Medulla oblongata (tissue), 1 donor: Measurements from ENCODE around the gene AUTS2.

Experiments
- DNase-seq: peaks from one replicate; pipeline ENCODE4 v3.0.0-alpha.2; 2015; ENCODE audit errors: extremely low spot score

The AUTS2 gene

GRCh38 chr7:69817841-69818635 lies 219.8 kb downstream of the AUTS2 start:
- no peak for DNase-seq

- DNase-seq: no peak
These were observed 220.5 kb downstream of the AUTS2 start for GRCh38 chr7:69818636-69819332.

DNA sequence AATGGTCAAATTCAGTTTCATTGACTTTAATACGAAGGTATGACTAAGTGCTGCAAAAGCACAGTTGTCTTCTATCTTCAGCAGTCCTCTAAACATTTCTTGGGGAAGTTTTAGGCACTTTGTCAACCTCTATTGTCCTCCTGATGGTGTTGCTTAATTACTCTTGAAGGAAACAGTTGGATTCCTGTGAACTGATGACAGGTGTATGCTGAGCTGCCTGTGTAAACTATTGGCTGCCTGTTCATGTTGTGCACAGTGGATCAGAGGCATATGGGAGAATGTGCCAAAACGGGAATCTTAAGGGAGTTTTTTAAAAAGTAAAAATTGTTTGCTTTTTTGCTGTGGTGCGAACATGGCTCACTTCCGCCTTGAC lies 221.0 kb downstream of the AUTS2 start:
- DNase-seq: no peak

DNA sequence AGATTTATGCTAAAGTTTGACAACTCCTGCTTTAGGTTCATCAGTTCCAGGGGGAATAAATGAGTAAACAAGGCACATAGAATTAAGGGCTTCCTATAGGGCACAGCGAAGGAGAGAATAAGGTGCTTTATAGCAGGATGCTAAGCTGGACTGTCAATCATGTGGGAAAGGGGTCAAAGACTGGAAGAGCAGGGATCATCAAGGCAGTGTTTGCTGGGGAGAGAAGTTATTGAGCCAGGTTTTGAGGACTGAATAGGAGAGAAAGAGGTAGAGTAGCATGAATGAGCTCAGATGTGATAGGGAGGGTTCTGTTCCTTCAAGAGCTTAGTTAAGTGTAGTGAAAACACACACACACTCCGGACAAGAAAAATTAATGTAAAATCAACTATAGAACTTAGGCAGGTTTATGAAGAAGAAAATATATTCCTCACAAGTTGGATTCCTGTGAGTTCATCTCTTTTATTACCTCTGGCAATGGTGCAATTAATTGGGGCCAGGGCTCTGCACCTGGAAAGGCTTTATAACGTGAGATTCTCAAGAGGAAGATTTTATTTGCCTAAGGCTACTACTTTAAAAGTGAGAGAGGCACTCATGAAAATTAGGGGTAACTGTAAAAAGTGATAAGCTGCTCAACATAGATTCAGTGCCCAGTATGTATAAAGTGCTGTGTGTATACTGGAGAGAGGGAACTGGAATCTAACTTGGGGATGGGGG lies 222.4 kb downstream of the AUTS2 start:
- DNase-seq: no peak

GRCh38 chr7:69822386-69822785 lies 224.1 kb downstream of the AUTS2 start:
- no peak for DNase-seq

DNA sequence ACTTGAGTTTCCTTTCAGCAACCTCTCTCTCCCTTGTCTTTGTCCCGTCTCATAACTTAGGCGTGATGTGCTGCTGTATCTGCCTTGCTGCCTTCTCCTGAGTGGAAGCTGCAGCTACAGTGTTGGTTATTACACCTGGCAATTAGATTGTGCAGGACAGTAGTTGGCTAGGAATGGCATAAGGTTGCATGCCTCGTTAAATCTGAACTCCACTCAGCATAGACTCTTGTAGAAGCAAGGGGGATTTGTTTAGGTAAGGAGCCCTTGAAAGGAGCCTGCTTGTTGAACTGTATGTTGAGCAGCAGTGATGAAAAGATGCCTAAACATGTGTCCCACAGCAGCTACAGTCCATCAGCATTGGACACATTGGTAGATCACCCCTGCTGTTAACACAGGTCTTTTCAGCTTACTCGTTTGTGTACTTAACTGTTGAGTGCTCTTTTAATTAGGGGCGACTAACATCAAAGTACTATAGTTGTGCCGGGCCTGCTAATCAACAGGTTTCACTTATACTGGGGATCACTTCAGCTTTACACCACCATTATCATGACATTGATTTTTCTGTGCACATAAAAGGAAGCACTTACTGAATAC lies 225.0 kb downstream of the AUTS2 start:
- DNase-seq: no peak

GRCh38 chr7:69825113-69825972 lies 227.1 kb downstream of the AUTS2 start:
- DNase-seq: peak; percentile 31

DNA sequence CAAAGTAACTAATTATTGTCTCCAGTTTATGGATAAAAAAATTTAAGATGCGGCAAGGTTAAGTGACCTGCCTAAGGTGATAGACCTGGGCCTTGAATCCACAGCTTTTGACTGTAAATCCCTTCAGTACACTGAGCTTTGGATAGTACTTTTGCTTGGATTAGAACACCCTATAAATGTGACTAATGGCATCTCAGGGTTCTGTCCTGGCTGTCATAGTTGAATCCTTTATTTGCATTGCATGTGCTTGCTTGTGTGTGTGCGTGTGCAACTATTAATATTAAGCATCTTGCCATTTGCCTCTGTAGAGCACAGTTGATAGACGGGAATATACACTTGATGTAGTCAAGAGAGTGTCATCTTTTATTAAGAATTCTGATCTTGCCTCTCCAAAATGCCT lies 228.0 kb downstream of the AUTS2 start:
- no peak for DNase-seq

GRCh38 chr7:69827140-69827539 lies 228.9 kb downstream of the AUTS2 start:
- DNase-seq: no peak

GRCh38 chr7:69827558-69827957 lies 229.3 kb downstream of the AUTS2 start:
- no peak for DNase-seq

DNA sequence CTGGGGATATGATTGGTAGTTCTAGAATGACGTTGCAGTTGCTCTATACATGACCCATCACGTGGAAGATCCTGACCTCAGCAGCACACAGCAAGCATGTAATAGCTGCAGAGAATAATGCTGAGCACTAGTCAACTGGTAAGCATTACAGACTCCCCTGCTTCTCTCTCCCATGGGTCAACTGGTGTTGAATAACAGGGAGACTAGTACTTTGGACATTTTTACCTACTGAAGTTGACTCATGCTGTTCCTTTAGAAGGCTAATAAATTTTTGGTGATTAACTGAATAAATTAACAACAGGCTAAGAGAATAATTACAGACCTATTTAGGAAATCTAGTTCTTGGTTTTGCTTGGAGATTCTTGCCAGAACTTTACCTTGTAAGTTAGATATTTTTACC lies 234.1 kb downstream of the AUTS2 start:
- DNase-seq: no peak

- no peak for DNase-seq
These were observed 235.7 kb downstream of the AUTS2 start for GRCh38 chr7:69833964-69834363.

- DNase-seq: no peak
These were observed 238.4 kb downstream of the AUTS2 start for GRCh38 chr7:69836702-69837101.

DNA sequence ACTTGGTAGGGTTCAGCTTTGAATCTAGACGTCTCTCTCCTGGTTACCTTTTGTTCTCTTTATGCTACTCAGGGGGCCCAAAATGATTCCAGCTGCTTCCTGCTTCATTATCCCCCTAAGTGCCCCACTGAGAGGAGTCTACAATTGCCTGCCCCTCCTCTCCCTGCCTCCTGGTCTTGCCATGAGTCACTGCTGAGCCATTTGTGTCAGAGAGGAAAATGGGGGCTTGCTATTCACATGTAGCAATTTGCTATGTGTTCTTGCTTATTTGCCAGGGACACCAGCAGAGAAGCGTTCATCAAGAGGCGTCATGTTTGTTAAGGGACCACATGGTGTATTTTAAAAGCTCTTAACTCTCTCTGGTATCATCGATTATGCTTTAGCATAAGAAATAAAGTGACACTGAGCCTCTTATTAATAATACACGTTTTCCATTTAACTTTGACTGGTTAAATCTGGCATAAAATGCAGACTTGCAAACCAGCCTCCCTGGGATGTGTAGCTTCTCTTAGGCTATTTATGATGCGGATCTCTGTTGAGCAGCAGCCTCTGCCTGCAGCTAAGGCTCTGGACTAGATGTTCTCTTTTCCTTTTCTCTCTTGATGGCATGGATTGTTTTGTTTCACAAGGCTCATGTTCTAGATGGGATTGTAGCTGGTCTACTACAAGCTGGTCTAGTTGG lies 239.3 kb downstream of the AUTS2 start:
- DNase-seq: no peak

DNA sequence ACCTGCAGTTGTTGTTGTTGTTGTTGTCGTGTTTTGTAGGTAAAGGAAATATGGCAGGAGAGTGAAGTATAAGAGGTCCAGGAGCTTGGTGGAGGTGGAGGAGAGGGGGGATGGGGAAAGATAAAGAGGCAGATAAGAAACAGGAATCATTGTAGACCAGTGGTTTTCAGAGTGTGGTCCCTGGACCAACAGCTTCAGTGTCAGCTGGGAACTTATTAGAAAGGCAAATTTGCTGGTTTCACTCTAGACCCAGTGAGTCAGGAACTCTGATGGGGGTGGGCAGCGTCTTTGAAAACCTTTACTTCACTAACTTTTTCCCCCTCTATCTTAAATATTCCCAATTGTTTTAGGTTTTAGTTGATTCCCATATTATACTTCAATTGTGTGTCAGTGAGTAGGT lies 241.5 kb downstream of the AUTS2 start:
- DNase-seq: no peak

GRCh38 chr7:69840248-69840647 lies 242.0 kb downstream of the AUTS2 start:
- DNase-seq: no peak

DNA sequence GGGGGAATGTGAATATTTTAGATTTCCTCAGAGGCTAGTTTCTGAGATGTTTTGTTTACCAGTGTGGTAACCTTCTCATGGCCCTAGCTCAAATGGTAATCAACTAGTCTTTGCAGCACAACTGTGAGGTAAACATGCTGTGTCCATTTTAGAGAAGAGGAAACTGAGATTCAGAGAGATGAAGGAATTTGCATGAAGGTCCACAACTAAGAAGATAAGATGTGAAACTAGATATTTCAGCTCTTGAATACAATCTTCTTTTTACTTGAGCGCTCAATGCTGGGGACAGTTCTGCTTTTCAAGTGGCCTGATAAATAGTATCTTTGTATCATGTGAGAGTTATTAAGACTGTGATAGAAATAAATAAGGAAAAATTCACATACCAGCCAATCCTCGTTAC lies 245.4 kb downstream of the AUTS2 start:
- no peak for DNase-seq

DNA sequence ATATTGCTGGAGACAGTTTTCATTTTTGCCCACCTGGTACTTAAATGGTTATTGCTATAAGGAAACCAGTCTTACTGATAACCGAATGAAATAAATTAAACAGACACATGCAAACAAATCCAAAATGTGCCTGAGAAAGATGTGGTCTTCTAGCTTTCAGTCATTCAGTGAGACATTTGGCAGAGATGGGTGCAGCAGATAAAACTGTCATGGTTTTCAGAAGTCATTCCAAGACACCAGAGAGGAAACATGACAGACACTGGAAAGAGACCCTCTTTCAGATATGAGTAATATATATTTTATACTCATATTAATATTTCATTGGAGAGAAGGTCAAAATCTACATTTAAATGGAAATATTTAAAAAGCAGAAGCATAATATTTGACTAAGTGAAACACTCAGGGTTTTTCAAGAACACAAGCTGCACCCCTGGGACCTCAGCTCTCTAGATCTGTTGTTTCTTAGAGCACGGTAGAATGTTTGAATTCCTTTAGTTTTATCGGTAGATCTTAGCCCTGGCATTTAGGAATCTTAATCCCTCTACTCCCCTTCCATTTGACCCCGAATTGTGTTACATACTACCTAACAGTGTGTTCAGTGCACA lies 246.1 kb downstream of the AUTS2 start:
- no peak for DNase-seq

DNA sequence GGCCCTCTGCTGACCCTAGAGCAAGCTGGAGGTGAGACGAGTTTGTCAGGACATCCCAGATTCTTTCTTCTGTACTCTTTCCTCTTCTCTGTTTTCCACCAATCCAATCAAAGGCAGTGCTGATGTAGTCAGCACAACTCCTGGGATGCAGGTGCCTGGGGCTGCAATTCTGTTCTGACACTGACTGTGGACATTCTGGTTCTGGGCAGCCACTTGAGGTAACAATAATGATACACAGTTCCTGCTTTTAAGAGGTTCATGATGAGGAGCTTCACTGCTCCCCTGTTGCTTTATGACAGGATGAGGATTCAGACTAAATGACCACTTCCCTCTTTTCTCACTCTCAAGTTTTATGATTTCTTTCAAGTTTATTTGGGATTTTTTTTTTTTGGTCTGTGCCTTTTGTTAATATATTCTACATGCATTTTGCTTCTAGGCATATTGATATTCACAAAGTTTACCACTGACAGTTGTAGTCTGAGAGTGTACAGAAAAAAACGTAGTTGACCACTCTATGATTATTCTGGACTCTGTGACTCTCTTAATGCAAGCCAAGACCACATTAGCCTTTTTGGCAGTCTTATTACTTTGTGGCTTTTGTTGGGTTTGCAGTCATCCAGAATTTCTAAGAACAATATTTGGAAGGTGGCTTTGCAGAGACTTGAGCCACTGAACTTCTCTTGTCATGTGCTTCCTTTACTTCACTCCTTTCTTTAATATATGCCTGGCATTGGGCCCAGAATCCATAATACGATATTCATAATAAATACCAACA lies 247.6 kb downstream of the AUTS2 start:
- DNase-seq: peak; percentile 34
